ENCODE data around the gene CEP41. TPM values are rescaled to one million over a fixed set of nuclear protein-coding genes. Genes with fewer than 3 reads are reported as not detected.

The CEP41 gene
- total RNA-seq, 2 donors from 2014 or later = 8.7 to 9.0 TPM

- Histone ChIP-seq H3K27ac (peak overlapping the region; percentile 58 to 59), H3K4me1 (ENCODE audit: control insufficient read depth in 1 of 2, low read depth in 2 of 2) (peaks cover 8 to 63% of the 10 kb centered on the region in 2 donors), H3K36me3 (no peaks in the 10 kb centered on the region), H3K27me3 (replicated peaks; ENCODE audit: insufficient read depth) (no peaks in the 10 kb centered on the region), H3K9me3 (no peaks in the 10 kb centered on the region), H3K4me3 (peak overlapping the region; percentile 60)
- DNase-seq (ENCODE audit: low spot score) = no peak
- TF ChIP-seq CTCF (IDR thresholded peaks at IDR 0.05) = no peak
- ATAC-seq (ENCODE audit: insufficient number of reproducible peaks, low FRiP score, low read depth) = no peak
Observed at GRCh38 chr7:130396109-130396508, 44.7 kb downstream of the CEP41 start.

GRCh38 chr7:130395421-130395820 is 45.4 kb downstream of the CEP41 start:
- DNase-seq (ENCODE audit: low spot score) (no peak), ATAC-seq (ENCODE audit: insufficient number of reproducible peaks, low FRiP score, low read depth) (no peak)
- H3K27me3 ChIP-seq (replicated peaks; ENCODE audit: insufficient read depth) = no peaks in the 10 kb centered on the region
- H3K4me1 ChIP-seq (ENCODE audit: control insufficient read depth in 1 of 2, low read depth in 2 of 2) = peaks cover 8 to 59% of the 10 kb centered on the region in 2 donors
- H3K27ac ChIP-seq = peak overlapping the region in 1 of 2 donors; percentile 59
- TF ChIP-seq CTCF (IDR thresholded peaks at IDR 0.05) = no peak
- H3K9me3 ChIP-seq = no peaks in the 10 kb centered on the region
- H3K36me3 ChIP-seq = no peaks in the 10 kb centered on the region
- peak overlapping the region; percentile 60 for H3K4me3 ChIP-seq

GRCh38 chr7:130394421-130395195 is 46.2 kb downstream of the CEP41 start:
- TF ChIP-seq CTCF (IDR thresholded peaks at IDR 0.05) = no peak
- DNase-seq (ENCODE audit: low spot score) (no peak), ATAC-seq (ENCODE audit: insufficient number of reproducible peaks, low FRiP score, low read depth) (no peak)
- Histone ChIP-seq H3K9me3 (no peaks in the 10 kb centered on the region), H3K4me3 (no peak overlapping the region), H3K36me3 (no peaks in the 10 kb centered on the region), H3K27ac (peak overlapping the region in 1 of 2 donors; percentile 59), H3K4me1 (ENCODE audit: control insufficient read depth in 1 of 2, low read depth in 2 of 2) (peaks cover 8 to 51% of the 10 kb centered on the region in 2 donors), H3K27me3 (replicated peaks; ENCODE audit: insufficient read depth) (no peaks in the 10 kb centered on the region)

DNA sequence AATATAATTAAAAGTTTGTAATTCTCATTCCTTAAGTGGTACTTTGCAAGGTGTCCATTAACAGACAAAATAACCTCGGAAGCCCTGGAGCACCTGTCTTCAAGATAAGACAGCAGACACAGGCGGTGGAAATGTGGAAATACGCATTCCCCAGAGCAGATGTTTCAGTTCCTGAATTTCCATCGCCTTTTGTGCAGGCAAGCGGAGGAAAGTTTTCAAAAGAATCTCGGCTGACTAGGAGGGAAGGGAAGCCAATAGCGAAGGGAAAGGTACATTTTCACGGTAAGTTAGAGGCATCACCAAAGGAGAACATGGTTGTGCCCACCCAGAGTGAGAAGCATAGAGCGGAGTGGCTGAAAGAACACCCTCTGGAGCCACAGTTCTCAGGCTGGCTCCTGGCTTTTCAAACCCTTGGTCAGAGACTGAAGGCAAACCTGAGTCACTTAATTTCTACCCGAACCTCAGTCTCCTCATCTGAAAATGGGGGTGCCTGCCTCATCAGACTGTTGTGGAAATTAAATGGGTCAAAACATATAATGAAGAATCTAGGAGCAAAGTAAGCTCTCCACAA is 46.9 kb downstream of the CEP41 start:
- Histone ChIP-seq H3K27me3 (replicated peaks; ENCODE audit: insufficient read depth) (no peaks in the 10 kb centered on the region), H3K27ac (no peak overlapping the region), H3K9me3 (no peaks in the 10 kb centered on the region), H3K36me3 (no peaks in the 10 kb centered on the region), H3K4me1 (ENCODE audit: control insufficient read depth in 1 of 2, low read depth in 2 of 2) (peaks cover 6 to 45% of the 10 kb centered on the region in 2 donors), H3K4me3 (no peak overlapping the region)
- DNase-seq (ENCODE audit: low spot score) (no peak), ATAC-seq (ENCODE audit: insufficient number of reproducible peaks, low FRiP score, low read depth) (no peak)
- TF ChIP-seq CTCF (IDR thresholded peaks at IDR 0.05) = no peak

GRCh38 chr7:130393101-130393561 is 47.7 kb downstream of the CEP41 start:
- ATAC-seq (ENCODE audit: insufficient number of reproducible peaks, low FRiP score, low read depth) (no peak), DNase-seq (ENCODE audit: low spot score) (no peak)
- TF ChIP-seq CTCF (IDR thresholded peaks at IDR 0.05) = no peak
- Histone ChIP-seq H3K27ac (peak overlapping the region in 1 of 2 donors; percentile 54), H3K27me3 (replicated peaks; ENCODE audit: insufficient read depth) (no peaks in the 10 kb centered on the region), H3K36me3 (no peaks in the 10 kb centered on the region), H3K9me3 (no peaks in the 10 kb centered on the region), H3K4me1 (ENCODE audit: control insufficient read depth in 1 of 2, low read depth in 2 of 2) (peaks cover 4 to 37% of the 10 kb centered on the region in 2 donors), H3K4me3 (no peak overlapping the region)

All from thoracic aorta (tissue), 2 donors.